K562 (cell line): Measurements from ENCODE around the gene GNPTAB. TPM values are rescaled to one million over a fixed set of nuclear protein-coding genes. Genes with fewer than 3 reads are reported as not detected.
A peak's percentile ranks its signal among the peaks of the same experiment; 100 is the strongest.

ENCODE experiments used
- CTCFL ChIP-seq: IDR thresholded peaks from 2 replicates; pipeline ENCODE4 v1.6.1; 2011; ENCODE audit warnings: borderline replicate concordance, low read depth, mild to moderate bottlenecking, moderate library complexity, low read length; ENCODE audit not compliant: insufficient read depth, poor library complexity, severe bottlenecking
- DPF2 ChIP-seq: fragments of 450-650 bp; IDR thresholded peaks from 2 replicates; pipeline ENCODE4 v1.6.1; 2016
- ELF1 ChIP-seq: fragments of 200-800 bp; sonication (Bioruptor generic); IDR thresholded peaks from 2 replicates; pipeline ENCODE4 v1.6.1; 2016; ENCODE audit warnings: missing genetic modification characterization, missing compliant biosample characterization
- NEUROD1 ChIP-seq: fragments of 150-350 bp; IDR thresholded peaks from 2 replicates; pipeline ENCODE4 v1.6.1; 2014; ENCODE audit warnings: borderline replicate concordance, low read length, low read depth; ENCODE audit not compliant: partially characterized antibody
- NFIC ChIP-seq: fragments of 450-650 bp; IDR thresholded peaks from 2 replicates; pipeline ENCODE4 v1.6.1; 2017; ENCODE audit warnings: mild to moderate bottlenecking, inconsistent platforms
- TARDBP ChIP-seq: fragments of 450-650 bp; IDR thresholded peaks from 2 replicates; pipeline ENCODE4 v1.6.1; 2016
- ZNF584 ChIP-seq: fragments of 200-800 bp; sonication (Bioruptor generic); IDR thresholded peaks from 2 replicates; pipeline ENCODE4 v1.6.1; 2016; ENCODE audit warnings: low read depth, mild to moderate bottlenecking, missing genetic modification characterization, missing compliant biosample characterization
- polyA plus RNA-seq, 8 experiments: library from polyadenylated mRNA; depleted of rRNA in 4 of 8; stranded (reverse) in 5 of 8; unstranded in 3 of 8; fragments of >200 nt; fragmentation: Nextera tagmentation in 2 of 8; fragmentation: Illumina TruSeq in 1 of 8; extraction: Ambion mirVana in 2 of 8; extraction: Trizol in 1 of 8; gene quantifications; 2 replicates each; pipeline versions ENCODE4 v1.2.1 to v1.2.3, GENCODE V29; 2011 to 2014; ENCODE audit warnings: inconsistent platforms in 1 of 8, missing spikeins in 1 of 8
- total RNA-seq, 7 experiments: library from RNA; depleted of rRNA in 6 of 7; stranded (reverse); fragments of >200 nt in 6 of 7; fragmentation: Illumina TruSeq in 2 of 7; extraction: Trizol in 2 of 7; gene quantifications; 2 replicates each; pipeline versions ENCODE4 v1.2.1 to v1.2.3, GENCODE V29; 2011 to 2021; ENCODE audit warnings: low replicate concordance in 1 of 7
- TF ChIP-seq, protein P1 (sequence below): fragments of 450-650 bp; formaldehyde crosslinking; IDR thresholded peaks from 2 replicates; pipeline ENCODE4 v1.4.0; 2020; ENCODE audit warnings: mild to moderate bottlenecking, moderate library complexity

The GNPTAB gene
- total and polyA plus RNA-seq, 9 of the 15 experiments (the other 6 are each of a cell fraction or from before 2014, with no cell fraction given) = 5.9 to 23.2 (median 19.3) TPM

DNA sequence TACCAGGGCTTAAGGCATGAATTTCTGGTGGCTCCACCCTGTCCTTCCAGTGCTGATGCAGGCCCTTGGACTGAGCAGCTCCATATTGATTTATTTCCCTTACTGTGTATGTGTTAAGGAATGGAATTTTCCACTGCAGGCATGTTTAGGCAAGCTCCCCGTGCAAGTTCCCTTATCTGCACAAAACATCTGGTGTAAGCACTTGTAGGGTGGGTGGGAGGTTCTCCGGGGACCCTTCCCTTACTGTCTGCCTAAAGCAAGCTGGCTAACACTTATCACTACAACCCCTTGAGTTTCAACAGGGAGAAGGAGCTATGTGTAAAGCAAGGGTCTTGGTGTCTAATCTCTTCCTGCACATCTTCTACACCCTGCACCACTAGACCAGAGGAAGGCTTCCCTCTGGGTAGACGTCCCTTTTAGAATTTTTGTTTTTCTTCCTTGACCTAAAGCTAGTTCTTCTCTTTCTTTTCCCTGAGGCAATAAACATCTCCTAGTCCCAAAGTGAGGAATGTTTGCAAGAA is 24.7 kb upstream of the GNPTAB start (continued):
- TF ChIP-seq NEUROD1 (no peak), TARDBP (0 out of 2 replicates have a peak, but pooled peaks have one; percentile 34), NFIC (peak; percentile 59), DPF2 (peak; percentile 95), ZNF584 (no peak), CTCFL (no peak), ELF1 (tag) (peak; percentile 17; the same call in 1 of the 2 replicates)
- TF ChIP-seq, protein P1, sequence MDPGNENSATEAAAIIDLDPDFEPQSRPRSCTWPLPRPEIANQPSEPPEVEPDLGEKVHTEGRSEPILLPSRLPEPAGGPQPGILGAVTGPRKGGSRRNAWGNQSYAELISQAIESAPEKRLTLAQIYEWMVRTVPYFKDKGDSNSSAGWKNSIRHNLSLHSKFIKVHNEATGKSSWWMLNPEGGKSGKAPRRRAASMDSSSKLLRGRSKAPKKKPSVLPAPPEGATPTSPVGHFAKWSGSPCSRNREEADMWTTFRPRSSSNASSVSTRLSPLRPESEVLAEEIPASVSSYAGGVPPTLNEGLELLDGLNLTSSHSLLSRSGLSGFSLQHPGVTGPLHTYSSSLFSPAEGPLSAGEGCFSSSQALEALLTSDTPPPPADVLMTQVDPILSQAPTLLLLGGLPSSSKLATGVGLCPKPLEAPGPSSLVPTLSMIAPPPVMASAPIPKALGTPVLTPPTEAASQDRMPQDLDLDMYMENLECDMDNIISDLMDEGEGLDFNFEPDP (CRISPR knock-in tag) = no peak
- TF ChIP-seq, all 486 proteins: peak for 78
